Rectal smooth muscle tissue (tissue), 1 donor: ENCODE data around the gene FDX1.

ENCODE experiments used
- H3K27ac ChIP-seq: one replicate; pipeline ENCODE4 v1.7.0; 2013; ENCODE audit warnings: low read depth, low read length, inconsistent platforms
- H3K27me3 ChIP-seq: one replicate; pipeline ENCODE4 v1.7.0; 2013; ENCODE audit warnings: low read length; ENCODE audit not compliant: control insufficient read depth, insufficient read depth
- H3K36me3 ChIP-seq: one replicate; pipeline ENCODE4 v1.7.0; 2013; ENCODE audit warnings: low read length; ENCODE audit not compliant: control insufficient read depth, insufficient read depth
- H3K4me1 ChIP-seq: one replicate; pipeline ENCODE4 v1.7.0; 2013; ENCODE audit warnings: low read length; ENCODE audit not compliant: control insufficient read depth, insufficient read depth
- H3K4me3 ChIP-seq: one replicate; pipeline ENCODE4 v1.7.0; 2013; ENCODE audit warnings: low read length
- H3K9ac ChIP-seq: one replicate; pipeline ENCODE4 v1.7.0; 2013; ENCODE audit warnings: low read length

The FDX1 gene

DNA sequence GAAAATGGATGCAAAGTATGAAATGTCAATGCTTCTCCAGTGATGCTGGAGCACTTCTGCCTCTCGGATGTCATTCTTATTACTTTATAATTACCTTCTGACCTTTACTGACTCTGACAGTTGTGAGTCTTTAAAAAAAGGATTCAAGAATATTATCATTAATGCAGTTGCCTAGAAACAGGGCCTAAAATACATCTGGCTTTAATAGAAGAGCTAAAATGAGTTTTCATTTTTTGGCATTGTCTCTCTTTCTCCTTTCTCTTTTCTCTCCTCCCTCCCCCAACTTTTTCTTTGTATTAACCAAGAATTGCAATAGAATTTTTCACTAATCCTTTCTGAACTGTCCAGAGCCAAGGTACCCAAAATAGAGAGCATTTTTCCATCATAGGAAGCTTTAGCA is 45.9 kb downstream of the FDX1 start:
- Histone ChIP-seq H3K9ac (no peak overlapping the region), H3K27me3 (no peaks in the 10 kb centered on the region), H3K4me1 (no peaks in the 10 kb centered on the region), H3K36me3 (no peaks in the 10 kb centered on the region), H3K27ac (no peak overlapping the region), H3K4me3 (no peak overlapping the region)

DNA sequence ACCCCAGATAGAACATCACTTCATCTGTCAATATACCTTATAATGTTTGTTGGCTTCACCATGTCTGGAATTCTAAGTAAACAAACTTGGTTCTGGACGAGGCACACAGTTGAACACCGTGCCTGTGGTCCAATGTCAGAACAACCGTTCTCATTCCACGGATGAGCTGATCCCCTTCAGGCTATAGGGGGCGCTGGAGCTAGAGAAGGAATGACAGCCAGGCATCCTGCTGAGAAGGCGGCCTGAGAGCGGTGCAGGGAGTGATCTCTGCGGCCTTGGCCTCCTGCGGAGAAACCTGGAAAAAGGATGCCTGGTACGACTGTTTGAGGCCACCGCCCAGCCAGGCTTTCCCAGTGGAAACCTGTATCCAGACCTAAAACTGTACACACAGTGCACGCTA is 48.7 kb downstream of the FDX1 start:
- H3K27me3 ChIP-seq: no peaks in the 10 kb centered on the region
- no peak overlapping the region for H3K27ac ChIP-seq
- no peaks in the 10 kb centered on the region for H3K4me1 ChIP-seq
- no peak overlapping the region for H3K9ac ChIP-seq
- no peak overlapping the region for H3K4me3 ChIP-seq
- no peaks in the 10 kb centered on the region for H3K36me3 ChIP-seq

DNA sequence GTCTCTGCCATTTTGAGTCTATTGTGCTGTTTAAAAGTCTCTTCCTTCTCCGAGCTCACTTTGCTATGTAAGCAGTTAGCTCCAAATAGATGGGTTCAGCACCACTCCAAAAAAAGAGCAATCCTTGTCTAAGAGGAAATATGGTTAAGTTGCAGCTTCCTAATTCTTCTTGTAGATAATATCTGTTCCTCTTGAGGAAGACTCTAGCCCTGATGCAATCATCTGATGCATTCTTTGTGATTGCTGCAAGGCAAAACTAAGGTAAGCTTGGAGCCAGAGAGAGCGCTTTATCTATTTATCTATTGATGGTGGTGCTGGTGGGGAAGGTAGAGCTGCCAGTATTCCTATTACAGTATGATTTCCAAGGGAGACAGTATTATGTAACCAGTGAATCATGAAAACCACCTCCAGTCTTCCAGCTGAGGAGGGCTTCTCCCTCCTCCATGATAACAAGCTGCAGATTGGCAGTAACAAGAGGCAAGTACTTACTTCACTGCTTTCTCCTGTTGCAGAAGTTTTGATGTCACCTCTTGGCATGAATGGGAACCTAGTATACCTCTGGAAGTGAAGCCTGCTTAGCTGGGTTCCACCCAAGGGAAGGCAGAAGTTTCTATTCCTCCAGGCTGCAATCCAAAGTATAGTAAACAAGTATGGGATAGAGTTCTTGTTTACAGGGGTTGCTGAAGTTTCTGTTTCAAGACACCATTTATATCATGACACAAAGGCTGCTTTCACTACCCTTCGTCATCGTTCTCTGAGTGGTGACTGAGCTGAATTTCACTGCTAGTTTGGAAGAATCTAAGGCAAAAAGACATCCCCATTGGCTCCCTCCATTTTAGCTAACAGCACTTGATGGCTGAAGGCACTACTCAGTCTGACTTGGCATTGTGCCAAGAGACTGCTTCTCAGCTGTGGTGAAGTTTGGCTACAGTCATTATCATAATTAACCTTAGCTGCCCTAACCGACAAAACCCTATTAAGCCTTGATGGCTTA is 49.7 kb downstream of the FDX1 start:
- Histone ChIP-seq H3K4me1 (no peaks in the 10 kb centered on the region), H3K27ac (peak overlapping the region; percentile 4), H3K27me3 (no peaks in the 10 kb centered on the region), H3K4me3 (no peak overlapping the region), H3K36me3 (no peaks in the 10 kb centered on the region), H3K9ac (no peak overlapping the region)

DNA sequence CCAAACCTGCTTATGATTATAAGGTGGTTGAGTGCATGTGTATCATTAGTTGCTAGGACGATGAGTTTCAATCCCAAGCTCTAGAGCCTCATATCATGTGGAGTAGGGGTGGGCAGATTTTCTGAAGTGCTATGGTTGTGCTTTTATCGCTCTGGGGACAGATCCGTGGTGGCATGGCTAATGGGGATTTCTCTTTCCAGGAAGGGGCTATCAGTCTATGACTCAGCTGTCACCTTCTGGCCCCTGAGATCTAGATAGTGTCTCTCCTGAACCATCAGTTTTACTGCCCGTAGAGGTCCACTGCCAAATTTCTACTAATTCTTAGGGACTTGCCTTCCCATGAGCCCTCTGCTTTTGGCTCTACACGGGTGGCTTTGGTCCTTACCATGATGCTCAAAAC is 51.8 kb downstream of the FDX1 start:
- H3K4me3 ChIP-seq: no peak overlapping the region
- H3K4me1 ChIP-seq: no peaks in the 10 kb centered on the region
- H3K36me3 ChIP-seq: no peaks in the 10 kb centered on the region
- H3K27ac ChIP-seq: no peak overlapping the region
- peaks cover under 1% of the 10 kb centered on the region for H3K27me3 ChIP-seq
- no peak overlapping the region for H3K9ac ChIP-seq

DNA sequence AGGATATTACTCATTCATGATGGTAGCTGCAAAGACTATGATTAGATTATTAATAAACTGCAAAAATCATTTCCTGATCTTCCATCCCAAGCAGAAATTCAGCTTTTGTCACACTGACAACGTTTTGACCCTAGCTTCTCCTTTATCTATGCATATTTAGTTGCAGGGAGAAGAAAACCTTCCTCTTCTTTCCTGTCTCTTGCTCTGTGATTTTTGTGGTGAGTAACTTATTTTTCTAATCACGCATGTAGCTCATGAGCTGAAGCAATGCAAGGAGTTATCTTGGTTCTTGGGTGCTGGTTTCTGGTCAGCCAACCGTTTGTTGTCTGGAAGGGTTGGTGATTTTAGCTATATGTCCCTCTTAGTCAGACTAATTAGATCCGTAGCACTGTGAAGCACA is 56.4 kb downstream of the FDX1 start:
- no peak overlapping the region for H3K27ac ChIP-seq
- H3K9ac ChIP-seq: no peak overlapping the region
- H3K36me3 ChIP-seq: no peaks in the 10 kb centered on the region
- H3K27me3 ChIP-seq: peaks cover 3% of the 10 kb centered on the region
- no peak overlapping the region for H3K4me3 ChIP-seq
- H3K4me1 ChIP-seq: no peaks in the 10 kb centered on the region

DNA sequence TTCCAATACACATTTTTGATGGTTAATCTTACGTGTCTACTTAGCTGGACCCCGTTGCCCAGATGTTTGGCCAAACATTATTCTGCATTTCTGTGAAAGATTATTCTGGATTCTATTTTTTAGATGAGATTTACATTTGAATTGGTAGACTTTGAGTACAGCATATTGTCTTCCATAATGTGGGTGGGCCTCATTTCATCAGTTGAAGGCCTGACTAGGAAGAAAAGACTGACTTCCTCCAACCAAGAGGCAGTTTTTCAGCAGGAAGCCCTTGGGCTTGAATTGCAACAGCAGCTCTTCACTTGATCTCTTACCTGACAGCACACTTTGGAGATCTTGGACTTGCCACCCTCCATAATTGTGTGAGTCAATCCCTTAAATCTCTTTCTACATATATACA is 58.7 kb downstream of the FDX1 start:
- H3K27me3 ChIP-seq: peaks cover 3% of the 10 kb centered on the region
- no peaks in the 10 kb centered on the region for H3K4me1 ChIP-seq
- no peak overlapping the region for H3K27ac ChIP-seq
- H3K9ac ChIP-seq: no peak overlapping the region
- no peaks in the 10 kb centered on the region for H3K36me3 ChIP-seq
- H3K4me3 ChIP-seq: no peak overlapping the region

DNA sequence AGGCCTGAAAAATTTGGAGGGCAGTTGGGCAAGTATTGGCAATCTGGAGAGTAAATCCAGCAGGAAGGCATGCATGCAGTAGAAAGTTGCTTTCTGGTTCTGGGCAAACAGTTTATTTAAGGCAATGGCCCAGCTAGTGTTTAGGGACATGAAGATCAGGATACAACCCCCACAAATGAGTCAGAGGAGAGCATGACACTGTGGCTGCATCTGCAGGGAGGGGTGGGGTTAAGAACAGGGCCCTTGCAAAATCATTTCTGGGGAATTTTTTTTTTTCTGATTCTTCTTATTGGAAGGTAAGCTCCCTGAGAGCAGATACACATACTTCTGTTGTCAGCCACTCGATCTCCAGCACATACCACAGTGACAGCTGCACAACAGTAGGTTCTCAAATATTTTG is 61.1 kb downstream of the FDX1 start:
- Histone ChIP-seq H3K4me3 (no peak overlapping the region), H3K9ac (no peak overlapping the region), H3K36me3 (no peaks in the 10 kb centered on the region), H3K27me3 (peaks cover 3% of the 10 kb centered on the region), H3K27ac (no peak overlapping the region), H3K4me1 (no peaks in the 10 kb centered on the region)

DNA sequence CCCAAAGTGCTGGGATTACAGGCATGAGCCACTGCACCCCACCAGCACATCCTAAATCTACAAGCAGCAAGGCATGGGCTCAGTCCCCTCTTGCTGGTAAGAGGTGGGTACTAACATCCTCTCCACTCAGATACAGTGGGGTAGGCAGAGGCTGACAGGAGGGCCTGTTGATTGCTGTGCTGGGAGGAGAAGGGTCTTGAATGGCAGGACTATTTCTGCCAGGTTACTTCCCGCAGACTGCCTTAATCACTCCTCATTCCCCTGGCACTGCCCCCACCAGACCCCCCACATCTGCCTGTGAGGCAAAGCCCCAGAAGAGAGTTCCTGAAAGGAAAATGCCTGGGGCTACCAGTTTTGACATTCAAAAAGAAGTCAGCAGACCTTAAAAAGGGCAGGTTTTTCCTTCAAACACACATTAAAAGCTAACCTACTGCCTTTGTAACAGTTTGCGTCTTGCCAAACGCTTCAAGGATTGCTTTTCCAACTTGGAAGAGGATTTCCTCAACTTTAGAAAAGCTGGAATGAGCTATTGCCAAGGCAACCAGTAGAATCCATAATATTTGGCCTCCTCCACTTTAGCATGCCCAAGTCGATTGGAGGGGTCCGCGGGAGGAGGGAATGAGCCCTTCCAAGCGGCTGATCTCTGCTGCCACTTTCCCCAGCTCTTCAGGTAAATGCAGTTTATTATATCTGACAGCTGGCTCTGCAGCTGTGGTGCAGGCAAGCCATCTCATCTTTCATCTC is 62.0 kb downstream of the FDX1 start:
- no peak overlapping the region for H3K4me3 ChIP-seq
- no peak overlapping the region for H3K27ac ChIP-seq
- no peaks in the 10 kb centered on the region for H3K36me3 ChIP-seq
- no peaks in the 10 kb centered on the region for H3K4me1 ChIP-seq
- H3K9ac ChIP-seq: no peak overlapping the region
- H3K27me3 ChIP-seq: no peaks in the 10 kb centered on the region

DNA sequence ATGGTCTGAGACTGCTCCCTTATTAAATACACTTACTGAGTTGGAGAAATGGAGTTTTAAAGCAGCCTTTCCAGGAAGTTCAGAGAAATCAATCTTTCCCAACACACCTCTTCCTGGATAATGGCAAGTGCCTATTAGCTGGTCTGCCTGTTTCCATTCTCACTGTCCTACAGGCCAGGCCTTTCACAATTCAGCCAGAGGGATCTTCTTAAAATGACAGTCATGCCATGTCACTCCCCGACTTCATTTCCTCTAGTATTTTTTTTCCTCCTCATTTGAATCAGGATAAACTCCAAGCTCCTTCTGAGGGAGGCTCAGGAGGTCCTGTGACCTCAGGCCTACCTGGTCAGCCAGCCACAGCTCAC is 62.6 kb downstream of the FDX1 start:
- no peak overlapping the region for H3K27ac ChIP-seq
- no peaks in the 10 kb centered on the region for H3K4me1 ChIP-seq
- no peak overlapping the region for H3K9ac ChIP-seq
- no peaks in the 10 kb centered on the region for H3K36me3 ChIP-seq
- H3K4me3 ChIP-seq: no peak overlapping the region
- H3K27me3 ChIP-seq: no peaks in the 10 kb centered on the region

DNA sequence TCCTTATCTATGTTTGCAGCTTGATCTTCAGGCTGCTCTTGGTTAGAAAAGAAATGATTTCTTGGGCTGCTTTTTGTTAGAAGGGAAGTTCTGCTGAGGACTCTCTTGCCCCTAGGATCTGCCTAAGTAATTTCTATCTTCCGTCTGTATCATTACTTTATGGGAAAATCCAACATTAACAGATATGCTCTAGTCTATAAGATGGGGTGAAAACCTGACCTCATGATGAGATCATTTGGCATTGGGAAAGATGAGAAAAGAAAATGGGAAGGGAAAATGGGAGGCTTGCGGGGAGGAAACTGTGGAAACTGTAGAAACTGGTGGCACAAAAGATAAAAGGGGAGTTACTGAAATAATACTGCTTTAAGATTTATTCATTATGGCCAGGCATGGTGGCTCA is 63.6 kb downstream of the FDX1 start:
- Histone ChIP-seq H3K4me1 (no peaks in the 10 kb centered on the region), H3K27ac (no peak overlapping the region), H3K27me3 (no peaks in the 10 kb centered on the region), H3K4me3 (no peak overlapping the region), H3K36me3 (no peaks in the 10 kb centered on the region), H3K9ac (no peak overlapping the region)

DNA sequence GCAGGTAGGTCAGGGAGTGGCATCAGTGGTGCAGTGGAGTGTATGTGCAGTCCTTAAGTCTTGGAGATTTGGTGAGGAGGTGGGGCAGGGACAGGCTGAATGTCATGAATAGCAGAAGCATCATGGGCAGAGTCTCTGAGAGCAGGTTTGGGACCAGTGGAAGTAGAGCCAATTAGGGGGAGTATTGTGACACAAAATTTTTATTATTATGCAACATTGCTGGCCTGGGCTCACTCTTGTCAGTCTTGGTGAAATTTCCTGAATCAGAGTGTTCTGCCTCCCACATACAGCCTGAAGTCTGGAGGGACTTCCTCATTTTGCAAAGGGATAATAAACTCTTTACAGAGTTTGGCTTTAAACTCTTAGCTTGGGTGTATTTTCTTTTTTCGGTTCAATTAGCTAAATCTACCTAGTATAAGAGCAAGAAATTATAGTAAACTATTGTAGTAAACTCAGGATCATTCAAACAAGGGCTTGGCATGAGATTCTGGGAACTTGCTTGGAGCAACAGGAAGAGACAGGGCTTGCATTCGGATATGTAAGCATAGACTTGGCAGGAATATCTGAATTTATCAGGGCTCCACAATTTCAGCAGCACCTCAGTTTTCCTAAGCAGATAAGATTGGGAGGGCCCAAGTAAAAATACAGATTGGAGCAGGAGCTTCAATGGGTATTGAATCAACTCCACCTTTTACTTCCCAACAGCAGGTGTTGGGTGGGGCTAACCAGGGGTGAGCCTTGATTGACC is 67.7 kb downstream of the FDX1 start:
- Histone ChIP-seq H3K4me1 (no peaks in the 10 kb centered on the region), H3K27ac (no peak overlapping the region), H3K4me3 (no peak overlapping the region), H3K9ac (no peak overlapping the region), H3K27me3 (no peaks in the 10 kb centered on the region), H3K36me3 (no peaks in the 10 kb centered on the region)

DNA sequence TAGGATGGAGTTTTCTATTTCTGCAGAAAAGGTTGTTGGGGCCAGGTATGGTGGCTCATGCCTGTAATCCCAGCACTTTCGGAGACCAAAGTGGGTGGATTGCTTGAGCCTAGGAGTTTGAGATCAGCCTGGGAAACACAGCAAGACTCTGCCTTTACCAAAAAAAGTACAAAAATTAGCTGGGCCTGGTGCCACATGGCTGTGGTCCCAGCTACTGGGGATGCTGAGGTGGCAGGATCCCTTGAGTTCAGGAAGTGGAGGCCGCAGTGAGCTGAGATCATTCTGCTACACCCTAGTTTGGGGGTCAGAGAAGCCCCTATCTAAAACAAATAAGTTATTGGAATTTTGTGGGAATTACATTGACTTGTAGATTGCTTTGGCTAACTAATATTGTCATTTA is 71.7 kb downstream of the FDX1 start:
- H3K4me1 ChIP-seq: no peaks in the 10 kb centered on the region
- H3K36me3 ChIP-seq: no peaks in the 10 kb centered on the region
- H3K27me3 ChIP-seq: no peaks in the 10 kb centered on the region
- H3K9ac ChIP-seq: no peak overlapping the region
- no peak overlapping the region for H3K4me3 ChIP-seq
- no peak overlapping the region for H3K27ac ChIP-seq
